GM12864 (cell line): Measurements from ENCODE around the gene AP4M1.
A peak's percentile ranks its signal among the peaks of the same experiment; 100 is the strongest.

Source experiments
- DNase-seq: peaks from one replicate; pipeline ENCODE4 v3.0.0-alpha.2; 2011; ENCODE audit warnings: low read depth
- H3K4me3 ChIP-seq: 2 replicates; pipeline ENCODE4 v1.5.1; 2011; ENCODE audit warnings: mild to moderate bottlenecking, low read depth, low read length, control low read depth
- CTCF ChIP-seq: IDR thresholded peaks from 2 replicates; pipeline ENCODE4 v1.5.1; 2011; ENCODE audit warnings: low read depth, mild to moderate bottlenecking, moderate library complexity, low read length, control low read depth, inconsistent platforms; ENCODE audit errors: missing control alignments

AP4M1 gene

GRCh38 chr7:100085515-100085914 lies 15.9 kb upstream of the AP4M1 start:
- TF ChIP-seq CTCF = no peak
- no peak for DNase-seq

GRCh38 chr7:100087055-100087750 lies 14.2 kb upstream of the AP4M1 start:
- DNase-seq = no peak
- TF ChIP-seq CTCF = no peak

More at GRCh38 chr7:100085515-100085914, 15.9 kb upstream of the AP4M1 start:
- H3K4me3 ChIP-seq = no peak overlapping the region

GRCh38 chr7:100088095-100088620 lies 13.3 kb upstream of the AP4M1 start:
- peak overlapping the region; percentile 95 for H3K4me3 ChIP-seq
- TF ChIP-seq CTCF = no peak
- no peak for DNase-seq

More at GRCh38 chr7:100087055-100087750, 14.2 kb upstream of the AP4M1 start:
- H3K4me3 ChIP-seq = no peak overlapping the region

- no peak for DNase-seq
- TF ChIP-seq CTCF = no peak
- peak within 1 kb of the TSS; percentile 95 for H3K4me3 ChIP-seq
These were observed 12.6 kb upstream of the AP4M1 start, which contains the start of gene COPS6 for GRCh38 chr7:100088621-100089457. Gene COPS6, plus strand, starts transcription at chr7:100088969. Its CDS starts 22 bp downstream, at chr7:100088991.

GRCh38 chr7:100089458-100090196 lies 11.8 kb upstream of the AP4M1 start:
- TF ChIP-seq CTCF = no peak
- DNase-seq = no peak
- H3K4me3 ChIP-seq = peak overlapping the region; percentile 95

GRCh38 chr7:100090527-100091410 lies 10.7 kb upstream of the AP4M1 start:
- H3K4me3 ChIP-seq = no peak overlapping the region
- DNase-seq = no peak
- no peak for TF ChIP-seq CTCF
